Hematopoietic multipotent progenitor cell treated with erythropoietin and hydrocortisone succinate and interleukin-3 and kit ligand, for 17 days (in vitro differentiated cells): ENCODE results near the gene ELOB.

ENCODE experiments used
- DNase-seq: peaks from one replicate; pipeline ENCODE4 v3.0.0-alpha.2; 2015; ENCODE audit warnings: low spot score

The ELOB gene

DNA sequence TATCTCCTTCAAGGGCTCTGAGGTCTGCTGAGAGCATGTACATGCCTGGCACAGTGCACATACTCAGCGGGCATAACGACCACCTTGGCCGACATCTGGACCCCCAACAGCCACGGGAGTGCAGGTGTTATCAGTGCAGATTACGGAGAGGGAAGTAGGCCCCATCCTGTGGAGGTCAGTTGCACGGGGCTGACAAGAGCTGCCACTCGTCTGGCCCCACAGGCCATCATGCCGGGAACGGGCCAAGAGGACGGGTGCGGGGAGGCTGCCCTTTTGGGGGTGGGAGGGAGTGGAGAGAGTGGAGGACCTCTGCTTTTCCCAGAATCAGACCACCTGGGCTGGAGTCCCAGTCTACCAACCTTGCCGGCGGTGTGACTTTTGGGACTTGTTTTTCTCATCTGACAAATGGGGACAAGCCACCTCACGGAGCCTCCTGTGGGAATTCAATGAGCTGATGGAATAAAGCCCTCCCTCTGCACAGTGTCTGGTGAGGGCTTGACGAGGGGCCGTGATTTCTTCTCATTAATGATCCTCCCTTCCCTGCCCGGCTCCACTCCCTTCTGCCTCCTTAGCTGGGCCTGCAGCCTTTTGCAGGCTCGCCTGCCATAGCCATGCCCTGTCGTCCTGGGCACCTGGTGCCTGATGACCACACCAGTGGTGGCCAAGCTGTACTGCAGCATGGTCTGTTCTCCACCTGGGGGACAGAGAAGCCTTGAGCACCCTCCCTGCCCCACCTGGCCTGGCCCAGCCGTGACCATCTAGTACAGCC, 5.7 kb upstream of the ELOB start:
- no peak for DNase-seq

DNA sequence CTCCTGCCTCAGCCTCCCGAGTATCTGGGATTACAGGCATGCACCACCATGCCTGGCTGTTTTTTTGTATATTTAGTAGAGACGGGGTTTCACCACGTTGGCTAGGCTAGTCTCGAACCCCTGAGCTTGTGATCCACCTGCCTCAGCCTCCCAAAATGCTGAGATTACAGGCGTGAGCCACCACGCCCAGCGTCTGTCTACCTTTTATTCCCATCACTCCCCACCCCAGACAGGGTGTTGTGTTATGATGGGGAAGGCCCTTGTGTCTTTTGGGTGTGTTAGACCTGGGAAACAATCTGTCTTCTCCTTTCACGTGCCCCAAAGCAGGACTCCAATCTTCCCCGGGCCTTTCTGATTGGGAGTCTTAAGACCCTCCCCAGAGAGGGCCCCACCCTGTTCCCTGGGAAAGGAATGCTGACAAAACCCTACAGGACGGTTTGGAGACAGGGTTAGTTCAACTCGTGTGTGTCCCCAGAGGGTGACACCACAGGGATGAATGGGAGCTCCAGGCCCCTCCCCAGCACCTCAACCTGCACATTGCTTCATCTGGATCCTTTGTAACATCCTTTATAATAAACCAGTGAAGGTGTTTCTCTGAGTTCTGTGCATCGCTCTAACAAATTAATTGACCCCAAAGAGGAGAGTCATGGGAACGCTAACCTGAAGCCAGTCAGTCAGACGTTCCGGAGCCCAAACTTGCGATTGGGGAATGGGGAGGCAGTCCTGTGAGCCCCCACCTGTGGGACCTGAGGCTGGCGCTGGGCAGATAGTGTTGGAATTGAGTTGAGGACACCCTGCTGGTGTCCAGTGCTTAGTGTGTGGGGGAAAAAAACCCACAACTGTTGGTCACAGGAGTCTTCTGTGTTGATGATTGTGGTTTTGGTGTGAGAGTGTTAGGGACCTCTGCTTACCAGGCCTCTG, 3.2 kb upstream of the ELOB start:
- DNase-seq, result no peak

DNA sequence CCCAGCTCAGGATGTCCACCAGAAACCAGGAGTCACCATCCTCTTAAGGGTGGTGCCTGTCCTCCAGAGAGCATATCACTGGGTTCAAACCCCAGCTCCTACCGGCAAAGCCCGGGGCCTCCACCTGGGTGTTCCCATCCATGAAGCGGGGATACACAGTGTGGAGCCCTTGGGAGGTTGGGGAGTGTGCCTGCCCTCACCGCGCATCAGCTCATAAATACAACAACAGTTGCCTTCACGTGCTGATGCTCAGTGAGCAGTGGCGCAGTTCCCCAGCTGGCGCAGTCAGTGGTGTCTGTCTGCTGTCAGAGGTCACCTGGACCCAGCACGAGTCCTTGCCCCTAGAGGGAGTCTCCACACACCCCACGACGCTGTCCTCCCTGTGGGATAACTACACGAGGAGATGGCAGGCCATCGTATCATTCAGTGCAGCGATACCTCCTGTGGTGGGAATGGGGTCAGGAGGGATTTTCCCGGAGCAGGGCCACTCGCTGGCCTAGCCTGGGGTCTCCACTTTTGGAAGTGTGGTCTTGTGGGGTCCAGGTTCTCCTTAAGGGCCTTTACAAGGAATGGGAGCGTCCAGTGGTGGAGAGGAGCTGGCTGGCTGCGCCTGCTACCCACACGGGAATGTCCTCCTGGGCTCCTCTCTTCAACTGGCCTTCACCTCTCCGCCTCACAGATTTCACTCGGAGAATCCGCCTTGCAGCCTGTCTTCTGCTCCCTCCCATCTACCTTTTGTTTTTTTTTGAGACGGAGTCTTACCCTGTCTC, 2.3 kb upstream of the ELOB start:
- no peak for DNase-seq

DNA sequence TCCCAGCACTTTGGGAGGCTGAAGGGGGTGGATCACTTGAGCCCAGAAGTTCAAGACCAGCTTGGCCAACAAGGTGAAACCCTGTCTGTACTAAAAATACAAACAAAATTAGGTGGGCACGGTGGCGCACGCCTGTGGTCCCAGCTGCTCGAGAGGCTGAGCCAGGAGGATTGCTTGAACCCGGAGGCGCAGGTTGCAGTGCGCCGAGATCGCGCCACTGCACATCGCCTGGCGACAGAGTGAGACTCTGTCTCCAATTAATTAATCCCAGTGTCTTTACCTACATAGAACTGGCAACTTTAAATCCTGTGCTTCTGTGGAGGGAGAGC, 1.5 kb upstream of the ELOB start:
- DNase-seq, result no peak

DNA sequence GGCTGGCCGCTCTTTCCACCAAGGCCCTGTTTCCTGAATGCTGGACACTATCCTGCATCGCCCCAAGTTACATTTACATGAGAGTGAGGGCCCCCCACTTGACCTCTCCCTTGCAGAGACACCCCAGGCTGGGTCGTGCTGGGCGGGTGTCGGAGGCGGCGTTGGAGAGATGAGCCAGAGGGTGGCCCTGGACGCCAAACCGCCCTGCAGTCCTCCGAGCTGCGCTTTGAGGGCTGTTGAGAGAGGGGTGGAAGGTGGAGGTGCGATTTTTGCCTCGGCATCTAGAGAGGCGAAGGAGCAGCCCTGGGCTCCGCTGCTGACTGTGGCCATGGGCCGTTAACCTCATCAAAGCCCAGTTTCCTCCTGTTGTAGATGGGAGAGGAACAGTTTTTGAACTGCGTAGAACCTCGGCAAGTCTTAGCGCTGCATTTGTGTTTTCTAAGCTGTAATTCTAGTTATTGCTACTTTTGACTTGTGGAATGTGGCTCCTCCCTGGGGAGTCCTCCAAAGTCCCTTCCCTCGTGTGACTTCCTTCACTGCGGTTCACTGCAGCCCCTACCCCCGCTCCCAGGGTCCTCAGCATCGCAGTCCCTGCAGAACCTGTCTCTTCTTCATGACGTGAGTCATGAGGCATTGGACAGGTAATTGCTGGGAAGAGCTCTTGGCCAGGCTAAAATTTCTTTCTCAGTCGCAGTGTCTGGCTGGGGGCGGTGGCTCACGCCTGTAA, 986 bp upstream of the ELOB start:
- DNase-seq, result peak; percentile 58

DNA sequence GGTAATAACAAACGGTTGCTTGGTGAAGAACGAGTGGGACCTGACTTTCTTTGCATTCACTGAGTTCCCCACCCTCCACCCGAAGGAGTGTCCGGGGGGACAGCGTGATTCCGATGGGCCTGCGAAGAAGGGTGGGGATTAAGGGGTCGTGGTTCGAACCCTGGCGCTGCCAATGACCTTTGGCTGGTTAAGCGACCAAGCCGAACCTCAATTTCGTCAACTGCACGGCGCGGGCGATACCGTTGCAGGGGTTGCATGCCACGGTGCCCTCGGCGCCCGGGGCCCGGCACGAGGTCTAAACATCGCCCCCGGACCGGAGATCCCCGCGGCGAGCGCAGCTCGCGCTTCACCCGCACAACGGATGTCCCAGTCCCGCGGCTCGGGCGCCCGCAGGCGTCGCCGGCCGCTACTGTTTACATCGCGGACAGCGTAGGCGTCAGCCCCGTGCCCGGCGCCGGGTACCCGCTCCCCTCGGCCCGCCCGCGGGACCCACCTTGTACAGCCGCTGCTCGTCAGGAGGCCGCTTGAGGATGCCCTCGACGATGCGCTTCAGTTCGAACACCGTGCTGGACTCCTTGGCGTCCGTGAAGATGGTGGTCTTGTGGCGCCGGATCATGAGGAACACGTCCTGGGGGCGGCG, 460 bp downstream of the ELOB start:
- no peak for DNase-seq

DNA sequence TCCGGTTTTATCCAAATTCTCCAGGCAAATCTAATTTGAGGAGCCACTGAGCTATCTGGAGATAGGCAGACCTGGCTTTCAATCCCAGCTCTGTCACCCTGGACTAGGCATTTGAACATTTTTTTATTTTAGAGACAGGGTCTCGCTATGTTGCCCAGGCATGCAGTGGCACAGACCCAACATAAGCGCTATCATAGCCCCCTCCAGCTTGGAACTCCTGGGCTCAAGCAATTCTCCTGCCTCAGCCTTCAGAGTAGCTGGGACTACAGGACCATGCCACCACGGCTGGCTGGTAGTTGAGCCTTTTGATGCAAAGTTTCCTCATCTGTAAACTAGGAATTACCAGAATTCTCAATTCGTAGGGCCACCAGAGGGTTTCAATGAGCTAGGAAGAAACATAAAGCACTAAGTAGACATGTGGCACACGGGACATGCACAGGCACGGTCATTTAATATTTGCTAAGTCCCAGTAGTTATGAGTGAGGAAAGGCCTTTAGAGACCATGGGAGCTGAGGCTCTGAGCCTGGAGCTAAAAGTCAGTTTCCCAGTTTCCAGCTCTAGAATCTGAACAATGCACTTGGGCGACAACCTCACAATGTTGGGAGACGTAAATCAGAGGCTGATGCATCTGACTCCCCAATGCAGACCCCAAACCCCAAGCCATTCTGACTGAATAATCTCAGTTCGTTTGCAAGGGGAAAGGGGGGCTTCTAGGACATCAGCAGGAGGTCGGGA, 1.1 kb downstream of the ELOB start:
- no peak for DNase-seq

DNA sequence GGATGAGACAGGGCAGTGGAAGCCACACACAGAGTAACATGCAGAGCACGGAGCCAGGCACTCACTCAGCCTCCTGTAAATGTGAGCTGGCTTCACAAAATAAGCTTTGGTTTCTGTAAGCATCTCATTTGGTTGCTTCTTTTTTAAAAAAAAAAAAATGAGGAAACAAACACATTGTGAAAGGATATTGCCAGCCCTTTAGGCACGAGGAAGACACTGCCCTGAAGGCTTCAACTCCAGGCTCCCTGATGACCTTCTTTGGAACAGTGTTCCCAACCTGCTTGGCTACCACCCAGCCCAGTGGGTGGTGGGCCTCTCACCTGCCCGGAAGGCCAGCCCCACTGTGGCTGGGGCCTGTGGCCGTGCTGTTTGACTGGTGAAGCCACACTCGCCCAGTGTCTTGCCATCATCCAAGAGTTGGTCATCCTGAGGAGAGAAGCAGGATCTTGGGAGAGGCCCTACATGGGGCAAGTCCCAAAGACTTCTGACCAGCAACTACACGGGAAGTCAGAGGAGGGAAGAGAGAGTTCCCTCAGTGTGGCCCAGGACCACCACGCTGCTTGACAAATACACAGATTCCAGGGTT, 1.9 kb downstream of the ELOB start:
- no peak for DNase-seq

DNA sequence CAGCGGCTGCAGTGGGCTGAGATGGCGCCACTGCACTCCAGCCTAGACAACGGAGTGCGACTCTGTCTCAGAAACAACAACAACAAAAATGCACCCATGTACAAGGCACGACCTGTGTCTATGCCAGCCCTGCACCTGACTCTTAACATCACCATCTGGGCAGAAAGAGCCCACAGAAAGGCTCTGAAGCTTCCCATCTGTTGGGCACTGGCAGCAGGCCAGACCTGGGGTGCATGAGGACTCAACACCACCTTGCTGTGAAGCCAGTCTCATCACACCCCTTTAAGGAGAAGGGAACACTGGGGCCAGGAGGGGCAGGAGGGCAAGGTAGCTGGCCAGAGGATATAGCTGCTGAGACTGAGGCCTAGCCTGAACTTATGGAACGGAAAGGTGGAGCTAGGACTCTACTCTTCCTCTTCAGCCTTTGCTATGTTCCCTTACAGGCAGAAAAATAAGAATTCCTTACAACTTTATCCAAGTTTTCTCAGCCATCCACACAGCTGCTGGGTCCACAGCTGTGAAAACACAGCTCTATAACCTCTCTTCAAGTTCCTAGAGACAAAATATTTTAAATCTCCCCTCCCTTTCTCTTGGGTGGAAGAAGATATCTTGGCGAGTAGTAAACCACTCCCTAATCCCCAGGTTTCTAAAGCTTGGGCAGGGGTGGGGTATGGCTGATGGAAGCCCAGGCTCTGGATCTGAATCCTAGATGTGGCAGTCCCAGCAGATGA, 2.8 kb downstream of the ELOB start:
- no peak for DNase-seq

DNA sequence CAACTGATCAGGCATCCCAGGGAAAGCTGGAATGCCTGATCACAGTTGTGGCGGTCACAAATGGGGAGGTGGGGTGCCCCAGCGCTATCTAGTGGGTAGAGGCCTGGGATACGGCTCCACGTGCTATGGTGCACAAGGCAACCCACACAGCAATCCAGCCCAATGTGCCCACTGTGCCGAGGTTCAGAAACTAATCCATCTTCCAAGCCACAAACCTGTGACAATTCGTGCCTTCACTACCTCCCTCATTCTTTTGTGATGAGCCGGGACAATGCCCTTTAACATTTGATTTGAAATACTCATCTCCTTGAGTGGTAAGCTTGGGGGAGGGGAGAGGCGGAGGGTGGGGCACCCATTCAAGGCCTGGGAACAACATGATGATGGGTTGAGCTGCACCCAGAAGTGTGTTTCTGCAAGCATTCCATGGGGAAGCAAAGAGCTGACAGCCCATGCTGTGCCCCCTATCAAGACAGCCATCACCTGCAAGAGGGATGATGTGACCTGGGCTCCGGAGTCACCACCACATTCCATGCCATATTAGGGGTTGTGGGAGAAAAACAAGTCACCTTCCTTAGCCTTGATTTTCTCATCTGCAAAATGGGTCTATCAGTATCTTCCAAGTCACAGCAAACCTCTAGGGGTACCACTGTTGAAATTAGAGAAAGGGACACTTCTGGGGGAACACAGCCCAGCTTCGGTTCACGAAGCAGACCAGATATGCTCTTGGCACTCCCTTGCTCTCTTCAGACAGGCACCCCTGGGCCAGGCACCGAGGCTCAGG, 3.7 kb downstream of the ELOB start:
- no peak for DNase-seq

DNA sequence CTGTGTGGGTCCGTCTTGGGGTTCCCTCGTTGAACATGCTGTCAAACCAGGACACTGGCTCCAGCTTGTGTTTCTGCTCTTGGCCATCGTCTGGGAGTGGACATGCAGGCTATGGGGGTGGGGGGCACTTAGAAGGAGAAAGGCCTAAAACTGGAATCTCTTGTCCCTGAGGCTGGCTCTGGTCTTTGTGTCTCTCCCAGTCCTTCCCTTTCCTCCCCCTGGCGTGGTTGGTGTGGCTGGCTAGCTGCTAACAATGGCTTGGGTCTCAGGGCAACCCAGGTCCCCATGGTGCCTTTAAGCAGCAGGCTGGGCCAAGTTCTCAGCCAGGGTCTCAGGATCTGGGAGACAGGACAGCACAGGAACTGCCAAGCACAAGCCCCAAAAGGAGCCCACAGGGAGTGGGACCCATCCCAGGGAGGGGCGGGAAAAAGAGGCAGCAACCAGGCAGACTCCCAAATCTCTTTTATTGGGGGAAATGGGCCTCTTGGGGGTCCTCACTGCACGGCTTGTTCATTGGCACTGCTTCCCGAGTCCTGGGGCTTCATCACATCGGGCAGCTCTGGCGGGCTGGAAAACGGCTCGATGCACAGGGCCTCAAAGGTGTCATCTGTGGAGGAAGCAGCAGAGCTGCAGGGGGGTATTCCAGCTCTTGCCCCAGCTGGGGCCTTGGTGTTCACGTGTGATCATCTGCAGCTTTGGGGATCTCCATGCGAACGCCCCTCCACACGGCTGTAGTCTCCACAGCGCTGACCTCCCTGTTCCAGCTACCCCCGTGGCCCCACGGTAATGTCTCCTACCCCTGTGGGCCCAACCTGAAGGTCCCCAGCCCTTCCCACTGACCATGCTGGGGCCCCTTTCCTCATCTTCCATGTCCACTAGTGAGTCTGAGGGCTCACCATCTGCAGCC, 5.3 kb downstream of the ELOB start:
- no peak for DNase-seq

DNA sequence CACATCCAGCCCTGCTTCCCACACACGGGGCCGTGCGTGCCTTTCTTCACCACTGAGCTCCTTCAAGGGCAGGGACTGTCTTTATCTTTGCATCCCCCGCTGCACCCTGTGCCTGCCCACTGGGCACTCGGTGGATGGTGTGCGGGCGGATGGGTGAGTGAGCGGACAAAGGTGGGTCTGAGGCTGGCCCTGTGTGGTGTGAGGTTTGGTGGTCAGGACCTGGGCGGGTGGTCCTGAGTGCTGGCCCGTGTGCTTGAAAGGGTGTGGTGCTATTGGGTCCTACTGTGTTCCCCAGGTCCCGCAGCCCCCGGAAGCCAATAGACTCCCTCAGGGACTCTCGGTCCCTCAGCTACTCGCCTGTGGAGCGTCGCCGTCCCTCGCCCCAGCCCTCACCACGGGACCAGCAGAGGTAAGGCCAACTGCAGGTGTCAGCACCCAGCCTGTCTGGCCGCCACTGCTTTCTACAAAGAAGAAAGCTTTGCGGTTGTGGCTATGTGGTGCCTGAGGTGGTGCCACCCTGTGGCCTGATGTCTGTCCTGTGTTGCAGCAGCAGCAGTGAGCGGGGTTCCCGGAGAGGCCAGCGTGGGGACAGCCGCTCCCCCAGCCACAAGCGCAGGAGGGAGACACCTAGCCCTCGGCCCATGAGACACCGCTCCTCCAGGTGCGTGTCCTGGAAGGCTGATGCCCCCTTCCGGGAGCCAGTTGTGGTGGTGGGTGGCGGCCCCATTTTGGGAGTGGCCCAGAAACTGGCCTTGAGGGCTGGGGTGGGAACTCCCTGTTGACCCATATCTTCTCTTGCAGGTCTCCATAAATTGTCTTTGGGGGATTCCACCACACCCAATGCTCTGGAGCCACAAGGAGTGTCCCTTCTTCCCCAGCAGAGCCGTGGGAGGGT, 6.8 kb downstream of the ELOB start:
- peak; percentile 27 for DNase-seq

DNA sequence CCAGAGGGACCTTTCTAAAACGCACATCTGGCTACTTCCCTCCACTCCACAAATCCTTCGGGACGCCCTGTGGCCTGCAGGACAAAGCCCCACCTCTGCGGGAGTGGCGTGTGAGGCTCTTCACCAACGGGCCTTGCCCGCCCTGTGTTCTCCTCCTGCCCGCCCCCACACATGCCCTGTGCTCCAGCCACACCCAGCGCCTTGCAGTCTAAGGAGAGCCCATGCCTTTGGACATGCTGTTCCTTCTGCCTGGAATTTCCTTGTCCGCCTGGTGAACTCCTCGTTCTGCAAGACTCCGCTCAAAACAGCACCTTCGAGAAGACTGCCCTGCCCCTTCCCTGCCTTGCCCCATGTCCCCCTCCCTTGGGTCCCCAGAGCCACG, 7.4 kb downstream of the ELOB start:
- no peak for DNase-seq

DNA sequence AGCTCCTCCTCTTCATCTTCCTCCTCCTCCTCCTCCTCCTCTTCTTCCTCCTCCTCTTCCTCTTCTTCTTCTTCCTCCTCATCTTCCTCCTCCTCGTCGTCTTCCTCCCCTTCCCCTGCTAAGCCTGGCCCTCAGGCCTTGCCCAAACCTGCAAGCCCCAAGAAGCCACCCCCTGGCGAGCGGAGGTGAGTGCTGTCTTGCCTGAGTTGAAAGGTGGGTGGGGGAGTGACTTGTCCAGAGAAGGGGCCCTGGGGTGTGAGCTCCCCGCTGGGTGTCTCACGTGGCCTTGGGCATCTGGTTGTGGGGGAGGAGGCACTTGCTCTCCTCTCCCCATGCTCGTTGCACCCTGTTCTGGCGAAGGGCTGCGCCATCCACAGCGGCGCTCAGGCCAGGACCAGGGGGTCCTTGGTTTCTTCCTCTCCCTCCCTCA, 8.0 kb downstream of the ELOB start:
- no peak for DNase-seq

DNA sequence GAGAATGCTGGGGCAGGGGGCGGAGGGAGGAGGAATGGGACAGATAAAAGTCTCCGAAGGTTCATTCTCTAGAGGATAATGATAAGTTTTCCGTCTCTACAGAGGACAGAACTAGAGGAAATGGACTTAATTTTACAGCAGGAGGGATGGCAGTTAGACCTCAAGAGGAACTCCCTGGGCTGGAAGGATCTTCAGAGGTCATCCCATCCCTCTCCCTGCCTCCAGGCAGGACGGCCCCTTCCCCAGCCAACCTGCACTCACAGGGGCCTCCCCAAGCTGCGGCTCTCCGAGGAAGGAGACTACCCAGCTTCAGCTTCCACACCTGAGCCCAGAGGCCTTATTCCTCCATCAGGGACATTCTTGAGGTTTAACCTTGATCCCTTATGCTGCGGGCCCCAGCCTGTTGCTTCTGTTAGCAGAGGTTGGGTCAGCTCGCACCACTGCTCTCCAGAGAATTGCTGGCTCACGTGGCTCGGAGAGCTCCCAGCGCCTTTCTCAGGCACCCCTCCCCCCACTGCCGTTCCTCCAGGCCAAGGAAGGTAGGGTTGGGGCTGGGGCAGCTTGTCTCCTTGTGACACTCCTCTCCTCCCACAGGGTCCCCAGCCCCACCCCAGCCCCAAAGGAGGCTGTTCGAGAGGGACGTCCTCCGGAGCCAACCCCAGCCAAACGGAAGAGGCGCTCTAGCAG, 8.5 kb downstream of the ELOB start:
- DNase-seq, result no peak

DNA sequence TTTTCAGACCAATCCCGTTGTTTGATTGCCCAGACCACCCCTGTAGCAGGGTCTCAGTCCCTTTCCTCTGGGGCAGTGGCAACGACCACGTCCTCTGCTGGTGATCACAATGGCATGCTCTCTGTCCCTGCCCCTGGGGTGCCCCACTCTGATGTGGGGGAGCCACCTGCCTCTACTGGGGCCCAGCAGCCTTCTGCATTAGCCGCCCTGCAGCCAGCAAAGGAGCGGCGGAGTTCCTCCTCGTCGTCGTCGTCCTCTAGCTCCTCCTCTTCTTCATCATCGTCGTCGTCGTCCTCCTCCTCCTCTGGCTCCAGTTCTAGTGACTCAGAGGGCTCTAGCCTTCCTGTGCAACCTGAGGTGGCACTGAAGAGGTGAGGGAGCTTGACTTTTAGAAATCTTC, 9.2 kb downstream of the ELOB start:
- DNase-seq, result no peak
